Calu3 (cell line): ENCODE measurements around the gene TNIK. TPM values are rescaled to one million over a fixed set of nuclear protein-coding genes. Genes with fewer than 3 reads are reported as not detected.
"Not testable (repeated sequence)": the region's sequence is repeated elsewhere in the genome, so short reads cannot be mapped to it uniquely, and the experiment has no call there.

Experiments used
- BruUV-seq: library from RNA; stranded (reverse); fragments of 400-500 nt; replicated peaks from 2 replicates; lab custom pipeline; 2021; lab: Mats Ljungman, UMichigan
- CTCF ChIA-PET: fragments of 300-600 bp; sonication (Branson Sonifier 250); formaldehyde crosslinking; loops from one replicate; lab custom pipeline; 2022; ENCODE audit warnings: antibody characterized with exemption; lab: Charles Lee
- DNase-seq: peaks from one replicate; pipeline ENCODE4 v3.0.0; 2022
- H3K27ac Mint-ChIP-seq: one replicate; pipeline ENCODE4 v1.8.0; 2022; ENCODE audit warnings: mixed read lengths; ENCODE audit not compliant: unreplicated experiment
- H3K27me3 Mint-ChIP-seq: one replicate; pipeline ENCODE4 v1.8.0; 2022; ENCODE audit warnings: mixed read lengths; ENCODE audit not compliant: unreplicated experiment
- H3K36me3 Mint-ChIP-seq: one replicate; pipeline ENCODE4 v1.8.0; 2022; ENCODE audit warnings: mild to moderate bottlenecking, moderate library complexity, mixed read lengths; ENCODE audit not compliant: insufficient read depth, unreplicated experiment
- H3K4me1 Mint-ChIP-seq: one replicate; pipeline ENCODE4 v1.8.0; 2022; ENCODE audit warnings: mild to moderate bottlenecking, low read depth, mixed read lengths; ENCODE audit not compliant: unreplicated experiment
- H3K4me3 Mint-ChIP-seq: one replicate; pipeline ENCODE4 v1.8.0; 2022; ENCODE audit warnings: mild to moderate bottlenecking, low read depth, moderate library complexity, mixed read lengths; ENCODE audit not compliant: unreplicated experiment
- H3K9me3 Mint-ChIP-seq: one replicate; pipeline ENCODE4 v1.8.0; 2022; ENCODE audit warnings: low read depth, mixed read lengths; ENCODE audit not compliant: unreplicated experiment
- CTCF ChIP-seq: fragments of 200-600 bp; IDR thresholded peaks from one replicate; pipeline ENCODE4 v1.8.0; 2022; ENCODE audit warnings: antibody characterized with exemption; ENCODE audit not compliant: unreplicated experiment
- intact Hi-C: fragments of 100-400 bp; cut with micrococcal nuclease; formaldehyde crosslinking; loops from one replicate; pipeline ENCODE4 v1.10.0; 2022; ENCODE audit not compliant: unreplicated experiment
- total RNA-seq: library from RNA; stranded (reverse); gene quantifications from 2 replicates; pipeline ENCODE4 v1.2.3, GENCODE V29; 2022

The TNIK gene
- total RNA-seq, 1 experiment from 2014 or later, result 19.7 TPM

- intact Hi-C loops, result no loop called here
- no peak overlapping the region for H3K4me3 Mint-ChIP-seq
- H3K27ac Mint-ChIP-seq, result no peak overlapping the region
- no peaks in the 10 kb centered on the region for H3K4me1 Mint-ChIP-seq
- DNase-seq, result no peak
- H3K9me3 Mint-ChIP-seq, result no peaks in the 10 kb centered on the region
- no TSS peak for BruUV-seq
- CTCF ChIA-PET, result interaction anchor here (0.6 kb wide), 1 partner anchor 175 kb away, joined by 3 read pairs; no protein-coding TSS in a partner anchor
- no peaks in the 10 kb centered on the region for H3K36me3 Mint-ChIP-seq
- no peak for TF ChIP-seq CTCF
- no peaks in the 10 kb centered on the region for H3K27me3 Mint-ChIP-seq
Measured at GRCh38 chr3:171245796-171246765, 214.1 kb downstream of the TNIK start.

GRCh38 chr3:171242951-171243350 lies 217.3 kb downstream of the TNIK start:
- H3K4me3 Mint-ChIP-seq, result no peak overlapping the region
- no peak for TF ChIP-seq CTCF
- no TSS peak for BruUV-seq
- H3K9me3 Mint-ChIP-seq, result no peaks in the 10 kb centered on the region
- intact Hi-C loops, result no loop called here
- no peaks in the 10 kb centered on the region for H3K4me1 Mint-ChIP-seq
- DNase-seq, result no peak
- no peaks in the 10 kb centered on the region for H3K27me3 Mint-ChIP-seq
- CTCF ChIA-PET, result interaction anchor here (1.3 kb wide), 1 partner anchor 10 kb away, joined by 4 read pairs; no protein-coding TSS in a partner anchor
- H3K27ac Mint-ChIP-seq, result no peak overlapping the region
- H3K36me3 Mint-ChIP-seq, result no peaks in the 10 kb centered on the region

- DNase-seq, result no peak
- intact Hi-C loops, result no loop called here
- H3K36me3 Mint-ChIP-seq, result no peaks in the 10 kb centered on the region
- no peaks in the 10 kb centered on the region for H3K9me3 Mint-ChIP-seq
- H3K4me1 Mint-ChIP-seq, result no peaks in the 10 kb centered on the region
- no peak overlapping the region for H3K27ac Mint-ChIP-seq
- TF ChIP-seq CTCF, result no peak
- no peak overlapping the region for H3K4me3 Mint-ChIP-seq
- no peaks in the 10 kb centered on the region for H3K27me3 Mint-ChIP-seq
- no TSS peak for BruUV-seq
- CTCF ChIA-PET, result interaction anchor here (1.3 kb wide), 1 partner anchor 11 kb away, joined by 4 read pairs; no protein-coding TSS in a partner anchor
Measured at GRCh38 chr3:171242170-171242569, 218.0 kb downstream of the TNIK start.

GRCh38 chr3:171241655-171242054 lies 218.6 kb downstream of the TNIK start:
- H3K9me3 Mint-ChIP-seq, BruUV-seq, CTCF ChIA-PET, H3K27ac Mint-ChIP-seq, H3K36me3 Mint-ChIP-seq, intact Hi-C loops, H3K27me3 Mint-ChIP-seq, DNase-seq, H3K4me1 Mint-ChIP-seq, H3K4me3 Mint-ChIP-seq: not testable (repeated sequence)
